Mesodermal cell (in vitro differentiated cells): ENCODE measurements around the gene C1QTNF3.

ENCODE experiments used
- H3K27ac ChIP-seq: 2 replicates; pipeline ENCODE4 v1.7.0; 2013; ENCODE audit warnings: mild to moderate bottlenecking, low read depth, low read length, moderate library complexity; ENCODE audit not compliant: severe bottlenecking
- H3K36me3 ChIP-seq: 2 replicates; pipeline ENCODE4 v1.7.1; 2013; ENCODE audit warnings: mild to moderate bottlenecking, low read length, moderate library complexity; ENCODE audit not compliant: control insufficient read depth, insufficient read depth
- H3K4me1 ChIP-seq: one replicate; pipeline ENCODE4 v1.7.1; 2013; ENCODE audit warnings: mild to moderate bottlenecking, low read length; ENCODE audit not compliant: insufficient read depth, control insufficient read depth, poor library complexity, severe bottlenecking
- H3K4me3 ChIP-seq: 2 replicates; pipeline ENCODE4 v1.7.0; 2013; ENCODE audit warnings: low read length, control low read depth, mild to moderate bottlenecking; ENCODE audit not compliant: insufficient read depth, poor library complexity, severe bottlenecking; ENCODE audit errors: extremely low read depth
- H3K9me3 ChIP-seq: 2 replicates; pipeline ENCODE4 v1.7.1; 2013; ENCODE audit warnings: mild to moderate bottlenecking, low read length, moderate library complexity; ENCODE audit not compliant: control insufficient read depth
- WGBS, 2 experiments: methylation state at CpG; one replicate each; pipeline ENCODE4 v1.1.5; 2013; ENCODE audit warnings: missing lambda C conversion rate in 2 of 2; ENCODE audit not compliant: insufficient coverage in 2 of 2; 5-methylcytosine and 5-hydroxymethylcytosine counted together

The C1QTNF3 gene

GRCh38 chr5:33976307-33976706 is 66.7 kb downstream of the C1QTNF3 start:
- no peaks in the 10 kb centered on the region for H3K9me3 ChIP-seq

GRCh38 chr5:33975852-33976251 is 67.2 kb downstream of the C1QTNF3 start:
- Histone ChIP-seq H3K36me3 (no peaks in the 10 kb centered on the region), H3K27ac (no peak overlapping the region), H3K4me3 (no peak overlapping the region), H3K9me3 (no peaks in the 10 kb centered on the region), H3K4me1 (no peaks in the 10 kb centered on the region)
- WGBS, 2 experiments, result 71 to 74% methylated on average over 2 to 4 of the region's 5 CpGs

More at GRCh38 chr5:33976307-33976706, 66.7 kb downstream of the C1QTNF3 start:
- H3K27ac ChIP-seq, result no peak overlapping the region
- WGBS, 2 experiments, result no CpG with 5 or more reads among the region's 1 CpG
- no peak overlapping the region for H3K4me3 ChIP-seq
- no peaks in the 10 kb centered on the region for H3K36me3 ChIP-seq
- H3K4me1 ChIP-seq, result no peaks in the 10 kb centered on the region

GRCh38 chr5:33973271-33973670 is 69.7 kb downstream of the C1QTNF3 start:
- Histone ChIP-seq H3K9me3 (no peaks in the 10 kb centered on the region), H3K4me3 (no peak overlapping the region), H3K36me3 (no peaks in the 10 kb centered on the region), H3K27ac (no peak overlapping the region), H3K4me1 (no peaks in the 10 kb centered on the region)
- WGBS, 2 experiments, result no CpG with 5 or more reads among the region's 2 CpGs

GRCh38 chr5:33969572-33970452 is 73.2 kb downstream of the C1QTNF3 start:
- Histone ChIP-seq H3K36me3 (no peaks in the 10 kb centered on the region), H3K27ac (no peak overlapping the region), H3K4me3 (no peak overlapping the region), H3K4me1 (no peaks in the 10 kb centered on the region), H3K9me3 (no peaks in the 10 kb centered on the region)
- 50 to 58% methylated on average over 8 to 9 of the region's 10 CpGs for WGBS, 2 experiments

- no peaks in the 10 kb centered on the region for H3K9me3 ChIP-seq
- WGBS, 2 experiments, result 96 to 100% methylated on average over 2 to 3 of the region's 3 CpGs
- no peak overlapping the region for H3K27ac ChIP-seq
- no peaks in the 10 kb centered on the region for H3K4me1 ChIP-seq
- H3K4me3 ChIP-seq, result no peak overlapping the region
- H3K36me3 ChIP-seq, result no peaks in the 10 kb centered on the region
Observed at GRCh38 chr5:33968211-33969005, 74.6 kb downstream of the C1QTNF3 start.
